Activated CD4-positive, alpha-beta T cell treated with anti-CD3 and anti-CD28 coated beads for 4 hours (primary cell): Measurements from ENCODE around the gene PRKN.
"Not testable (repeated sequence)": the region's sequence is repeated elsewhere in the genome, so short reads cannot be mapped to it uniquely, and the experiment has no call there.

ENCODE experiments used
- DNase-seq, 2 donors: peaks; one replicate each; pipeline ENCODE4 v3.0.0-alpha.2; 2020

Gene PRKN

GRCh38 chr6:161354276-161354840 lies 1373.2 kb downstream of the PRKN start:
- DNase-seq = no peak

GRCh38 chr6:161353208-161353613 lies 1374.4 kb downstream of the PRKN start:
- DNase-seq = no peak

- DNase-seq = no peak
These were observed 1375.7 kb downstream of the PRKN start for GRCh38 chr6:161351858-161352257.

- no peak for DNase-seq
These were observed 1377.7 kb downstream of the PRKN start for GRCh38 chr6:161349886-161350285.

- DNase-seq = no peak
These were observed 1379.0 kb downstream of the PRKN start for GRCh38 chr6:161348628-161348994.

GRCh38 chr6:161347988-161348627 lies 1379.5 kb downstream of the PRKN start:
- DNase-seq = no peak

GRCh38 chr6:161347125-161347524 lies 1380.4 kb downstream of the PRKN start:
- no peak for DNase-seq

GRCh38 chr6:161346717-161347116 lies 1380.8 kb downstream of the PRKN start:
- DNase-seq = no peak

GRCh38 chr6:161344626-161345025 lies 1382.9 kb downstream of the PRKN start:
- no peak for DNase-seq

GRCh38 chr6:161342039-161342438 lies 1385.5 kb downstream of the PRKN start:
- DNase-seq = no peak

GRCh38 chr6:161341638-161342037 lies 1385.9 kb downstream of the PRKN start:
- DNase-seq = no peak

GRCh38 chr6:161338015-161338414 lies 1389.6 kb downstream of the PRKN start:
- no peak for DNase-seq

- DNase-seq = no peak
These were observed 1391.1 kb downstream of the PRKN start for GRCh38 chr6:161336479-161336878.

GRCh38 chr6:161333410-161333809 lies 1394.2 kb downstream of the PRKN start:
- DNase-seq = no peak

- not testable (repeated sequence) for DNase-seq
These were observed 1396.0 kb downstream of the PRKN start for GRCh38 chr6:161331402-161332081.

- no peak for DNase-seq
These were observed 1400.1 kb downstream of the PRKN start for GRCh38 chr6:161327360-161327953.

- DNase-seq = no peak
These were observed 1408.3 kb downstream of the PRKN start for GRCh38 chr6:161319231-161319630.

GRCh38 chr6:161318456-161318855 lies 1409.1 kb downstream of the PRKN start:
- no peak for DNase-seq

GRCh38 chr6:161316531-161316930 lies 1411.0 kb downstream of the PRKN start:
- no peak for DNase-seq

- not testable (repeated sequence) for DNase-seq
These were observed 1412.2 kb downstream of the PRKN start for GRCh38 chr6:161315246-161315917.

GRCh38 chr6:161314541-161315245 lies 1412.9 kb downstream of the PRKN start:
- DNase-seq = not testable (repeated sequence)

GRCh38 chr6:161313940-161314509 lies 1413.5 kb downstream of the PRKN start:
- DNase-seq = no peak
